GM12892 (cell line): ENCODE measurements around the gene TXNRD1.

Source experiments
- POLR2A ChIP-seq: IDR thresholded peaks from 2 replicates; pipeline ENCODE4 v1.6.1; 2011; ENCODE audit warnings: low read depth, low read length, control low read depth
- POLR2AphosphoS5 ChIP-seq: IDR thresholded peaks from 2 replicates; pipeline ENCODE4 v1.6.1; 2011; ENCODE audit warnings: low read depth, low read length, control low read depth
- TAF1 ChIP-seq: IDR thresholded peaks from 2 replicates; pipeline ENCODE4 v1.6.1; 2011; ENCODE audit warnings: low read depth, mild to moderate bottlenecking, control low read depth, low read length, borderline replicate concordance

- TF ChIP-seq POLR2A: no peak
- no peak for TF ChIP-seq TAF1
- TF ChIP-seq POLR2AphosphoS5: no peak
Measured at GRCh38 chr12:104305349-104305748, 89.8 kb downstream of the TXNRD1 start.
